Measurements from ENCODE around the gene CORO2A.

Gene CORO2A, protein sequence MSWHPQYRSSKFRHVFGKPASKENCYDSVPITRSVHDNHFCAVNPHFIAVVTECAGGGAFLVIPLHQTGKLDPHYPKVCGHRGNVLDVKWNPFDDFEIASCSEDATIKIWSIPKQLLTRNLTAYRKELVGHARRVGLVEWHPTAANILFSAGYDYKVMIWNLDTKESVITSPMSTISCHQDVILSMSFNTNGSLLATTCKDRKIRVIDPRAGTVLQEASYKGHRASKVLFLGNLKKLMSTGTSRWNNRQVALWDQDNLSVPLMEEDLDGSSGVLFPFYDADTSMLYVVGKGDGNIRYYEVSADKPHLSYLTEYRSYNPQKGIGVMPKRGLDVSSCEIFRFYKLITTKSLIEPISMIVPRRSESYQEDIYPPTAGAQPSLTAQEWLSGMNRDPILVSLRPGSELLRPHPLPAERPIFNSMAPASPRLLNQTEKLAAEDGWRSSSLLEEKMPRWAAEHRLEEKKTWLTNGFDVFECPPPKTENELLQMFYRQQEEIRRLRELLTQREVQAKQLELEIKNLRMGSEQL

DNA sequence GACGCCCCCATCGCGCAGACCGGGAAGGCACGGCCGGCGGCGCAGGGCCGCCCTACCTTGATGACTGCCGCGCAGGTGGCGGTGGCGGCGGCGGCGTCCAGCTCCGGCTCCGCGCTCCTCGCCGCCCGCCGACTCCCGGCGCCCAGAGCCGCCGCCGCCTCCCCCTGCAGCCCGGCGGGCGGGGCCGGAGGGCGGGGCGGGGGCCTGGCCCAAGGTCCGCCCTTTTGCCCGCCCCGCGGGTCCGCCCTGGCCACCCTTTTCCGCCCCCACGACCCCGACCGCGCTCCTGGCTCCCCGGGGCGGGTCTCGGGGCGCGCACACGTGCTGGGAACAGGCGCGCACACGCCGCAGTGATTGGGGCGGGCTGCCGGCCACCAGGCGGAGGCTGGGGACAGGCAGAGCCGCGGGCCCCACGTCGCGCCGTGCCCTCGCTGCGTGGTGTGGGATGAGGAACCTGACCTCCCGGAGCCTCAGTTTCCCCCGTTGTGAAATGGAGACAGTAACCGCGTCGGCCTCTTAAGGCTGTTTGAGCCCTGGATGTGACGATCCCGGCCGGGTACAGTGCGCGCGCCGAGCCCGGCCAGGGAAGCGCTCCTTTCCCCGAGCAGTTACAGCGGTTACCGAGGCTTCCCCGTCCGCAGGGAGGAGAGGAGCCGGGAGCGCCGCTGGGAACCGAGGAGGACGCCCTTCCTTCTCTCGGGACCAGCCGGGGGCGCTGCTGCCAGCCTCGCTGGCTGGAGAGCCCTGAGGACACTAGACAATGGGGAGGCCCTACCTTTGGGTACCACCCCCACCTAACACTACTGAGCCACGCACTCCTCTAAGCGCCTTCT is at the start of gene CORO2A:
CORO2A (minus strand) TSS at position 135 of the 833 bp plus-strand sequence. CDS start 34,977 bp downstream, outside the sequence.
- peak; percentile 58 to 60 for DNase-seq (ENCODE audit: low read depth in 2 of 2)

DNA sequence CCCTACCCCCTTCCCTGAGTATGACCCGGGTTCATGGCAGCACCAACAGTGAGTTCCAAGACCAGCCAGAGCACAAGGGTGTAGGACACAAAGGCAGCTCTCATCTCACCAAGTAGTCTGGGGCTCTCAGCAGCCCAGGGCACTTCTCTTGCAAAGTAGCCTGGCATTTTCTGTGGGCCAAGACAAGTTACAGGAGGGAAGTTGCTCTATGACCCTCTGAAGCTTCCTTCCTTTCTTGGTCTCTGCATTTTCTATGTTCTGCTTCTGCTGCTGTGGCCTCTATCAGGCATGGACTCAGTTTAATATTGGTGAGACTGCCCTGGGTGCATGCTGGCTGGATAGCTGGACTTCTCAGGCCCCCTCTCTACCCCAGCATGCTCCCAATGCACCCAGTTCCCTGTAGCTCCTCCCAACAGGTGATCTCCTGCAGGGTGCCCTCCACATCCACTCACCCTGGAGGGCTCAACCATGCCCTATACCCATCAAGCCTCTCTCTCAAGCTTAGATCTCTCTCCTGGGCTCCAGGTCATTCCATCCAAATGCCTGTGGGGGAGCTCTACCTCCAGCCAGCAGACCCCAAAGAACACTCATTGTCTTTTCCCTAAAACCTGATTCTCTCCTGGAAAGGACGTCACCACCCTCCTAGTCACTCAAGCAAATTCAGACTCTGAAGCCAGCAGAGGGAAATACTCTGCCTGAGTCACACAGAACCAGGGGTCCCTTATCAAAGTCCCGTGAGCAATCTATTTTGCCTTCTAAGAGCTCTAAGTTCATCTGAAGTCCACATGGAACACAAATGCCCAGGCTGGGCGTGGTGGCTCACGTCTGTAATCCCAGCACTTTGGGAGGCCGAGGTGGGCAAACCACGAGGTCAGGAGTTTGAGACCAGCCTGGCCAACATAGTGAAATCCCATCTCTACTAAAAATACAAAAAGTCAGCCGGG is 49.2 kb upstream of the CORO2A start:
- DNase-seq (ENCODE audit: low read depth in 2 of 2), result no peak

DNA sequence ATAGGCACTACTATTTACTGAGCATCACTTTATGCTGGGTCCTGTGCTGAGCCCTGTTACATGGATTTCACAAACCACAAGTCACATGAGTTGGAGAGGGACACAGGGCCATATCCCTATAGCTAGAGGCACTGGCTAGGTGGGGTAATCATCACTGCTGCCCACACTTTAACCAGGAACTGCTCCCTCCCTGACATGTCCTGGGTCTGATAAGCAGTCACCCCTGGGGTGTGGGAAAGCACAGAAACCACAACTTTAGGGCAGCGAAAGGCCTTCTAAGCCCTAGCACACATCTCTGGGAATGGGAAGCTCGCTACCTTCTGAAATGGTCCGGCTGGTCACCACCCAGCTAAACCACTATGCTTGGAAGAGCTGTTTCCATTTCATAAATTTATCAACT is 48.0 kb upstream of the CORO2A start:
- no peak for DNase-seq (ENCODE audit: low read depth in 2 of 2)

DNA sequence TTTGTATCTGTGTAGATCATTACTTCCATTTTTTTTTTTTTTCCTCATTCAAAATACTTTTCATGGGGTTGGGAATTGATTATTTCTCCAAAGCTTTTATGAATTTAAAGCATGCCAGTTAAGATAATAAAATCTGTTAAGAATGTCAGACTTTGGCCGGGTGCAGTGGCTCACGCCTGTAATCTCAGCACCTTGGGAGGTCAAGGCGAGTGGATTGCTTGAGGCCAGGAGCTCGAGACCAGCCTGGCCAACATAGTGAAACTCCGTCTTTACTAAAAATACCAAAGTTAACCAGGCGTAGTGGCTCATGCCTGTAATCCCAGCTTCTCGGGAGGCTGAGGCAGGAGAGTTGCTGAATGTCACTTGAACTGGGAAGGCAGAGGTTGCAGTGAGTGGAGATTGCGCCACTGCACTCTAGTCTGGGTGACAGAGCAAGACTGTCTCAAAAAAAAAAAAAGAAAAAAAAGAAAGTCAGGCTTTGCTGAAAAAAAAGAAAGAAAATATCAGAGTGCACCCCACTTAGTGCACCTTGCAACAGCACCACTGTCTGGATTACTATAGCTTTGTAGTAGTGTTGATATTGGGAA is 44.6 kb upstream of the CORO2A start:
- no peak for DNase-seq (ENCODE audit: low read depth in 2 of 2)

DNA sequence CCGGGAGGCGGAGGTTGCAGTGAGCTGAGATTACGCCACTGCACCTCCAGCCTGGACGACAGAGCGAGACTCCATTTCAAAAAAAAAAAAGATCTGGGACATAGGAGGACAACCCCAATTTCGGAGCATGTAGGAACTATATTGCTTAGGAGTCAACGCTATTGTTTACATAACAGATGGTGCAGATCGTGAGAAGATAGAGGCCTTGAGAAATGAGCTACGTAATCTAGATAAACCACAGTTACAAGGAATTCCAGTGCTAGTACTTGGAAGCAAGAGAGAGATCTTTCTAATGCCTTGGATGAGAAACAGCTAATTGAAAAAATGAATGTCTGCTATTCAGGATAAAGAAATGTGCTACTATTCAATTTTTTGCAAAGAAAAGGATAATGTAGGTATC is 42.7 kb upstream of the CORO2A start:
- no peak for DNase-seq (ENCODE audit: low read depth in 2 of 2)

DNA sequence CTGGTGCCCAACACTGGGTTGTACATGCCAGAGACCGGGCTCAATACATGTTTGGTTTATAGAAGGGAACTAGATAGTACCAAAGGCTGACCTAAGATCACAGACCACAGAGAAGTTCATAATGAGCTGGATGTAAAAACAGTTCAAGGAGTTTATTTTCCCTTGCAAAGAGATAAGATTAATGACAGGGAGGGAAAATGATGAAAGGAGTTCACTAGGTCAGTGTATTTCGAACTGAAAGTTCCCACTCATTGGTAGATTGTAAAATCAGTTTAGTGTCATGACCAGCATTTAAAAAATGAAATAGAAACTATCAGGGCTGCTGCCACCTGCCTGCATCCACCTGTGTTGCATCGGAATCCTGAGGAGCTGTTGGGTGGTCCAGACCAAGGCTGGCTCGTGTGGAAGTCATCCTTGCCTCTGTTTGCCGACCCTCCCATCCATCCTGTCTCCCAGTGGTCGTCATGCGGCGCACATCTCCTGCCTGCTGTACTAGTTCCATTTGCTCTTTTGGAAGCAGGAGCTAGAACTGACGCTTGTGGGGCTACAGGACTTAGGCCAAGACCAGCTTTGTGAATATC is 41.9 kb upstream of the CORO2A start:
- no peak for DNase-seq (ENCODE audit: low read depth in 2 of 2)

DNA sequence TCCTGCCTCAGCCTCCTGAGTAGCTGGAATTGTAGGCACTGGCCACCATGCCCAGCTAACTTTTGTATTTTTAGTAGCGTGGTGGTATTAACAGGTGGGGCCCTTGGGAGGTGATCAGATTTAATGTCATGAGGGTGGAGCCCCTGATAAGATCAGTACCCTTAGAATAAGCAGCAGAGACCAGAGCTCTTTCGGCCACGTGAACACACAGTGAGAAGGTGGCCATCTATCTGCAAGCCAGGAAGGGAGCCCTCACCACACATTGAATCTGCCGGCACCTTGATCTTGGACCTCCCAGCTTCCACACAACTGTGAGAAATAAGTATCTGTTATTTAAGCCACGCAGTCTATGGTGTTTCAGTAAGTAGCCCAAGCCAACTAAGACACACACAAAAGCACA is 40.5 kb upstream of the CORO2A start:
- no peak for DNase-seq (ENCODE audit: low read depth in 2 of 2)

DNA sequence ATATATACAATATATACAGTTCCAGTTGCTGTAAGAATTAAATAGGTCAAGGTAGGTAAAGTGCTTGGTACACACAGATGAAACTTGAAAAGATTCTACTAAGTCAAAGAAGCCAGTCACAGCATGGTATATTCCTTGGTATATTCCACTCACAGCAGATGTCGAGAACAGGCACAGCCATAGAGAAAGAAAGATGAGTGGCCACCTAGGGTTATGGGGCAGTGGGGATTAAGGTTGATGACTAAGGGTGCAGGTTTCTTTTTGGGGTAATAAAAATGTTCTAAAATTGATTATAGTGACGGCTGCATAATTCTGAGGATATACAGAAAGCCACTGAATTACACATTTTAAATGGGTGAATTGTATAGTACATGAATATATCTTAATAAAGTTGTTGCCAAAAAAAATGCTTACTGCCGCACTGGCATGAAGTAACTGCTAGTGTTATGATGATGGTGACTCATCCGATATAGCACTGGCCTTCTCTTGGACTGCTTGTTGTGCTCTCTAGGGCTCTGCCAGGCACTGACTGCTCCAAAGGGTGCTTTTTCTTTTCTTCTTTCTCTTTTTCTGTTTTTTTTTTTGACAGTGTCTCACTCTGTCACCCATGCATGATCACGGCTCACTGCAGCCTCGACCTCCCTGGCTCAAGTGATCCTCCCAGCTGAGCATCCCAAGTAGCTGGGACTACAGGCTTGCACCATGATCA is 39.5 kb upstream of the CORO2A start:
- DNase-seq (ENCODE audit: low read depth in 2 of 2), result no peak

DNA sequence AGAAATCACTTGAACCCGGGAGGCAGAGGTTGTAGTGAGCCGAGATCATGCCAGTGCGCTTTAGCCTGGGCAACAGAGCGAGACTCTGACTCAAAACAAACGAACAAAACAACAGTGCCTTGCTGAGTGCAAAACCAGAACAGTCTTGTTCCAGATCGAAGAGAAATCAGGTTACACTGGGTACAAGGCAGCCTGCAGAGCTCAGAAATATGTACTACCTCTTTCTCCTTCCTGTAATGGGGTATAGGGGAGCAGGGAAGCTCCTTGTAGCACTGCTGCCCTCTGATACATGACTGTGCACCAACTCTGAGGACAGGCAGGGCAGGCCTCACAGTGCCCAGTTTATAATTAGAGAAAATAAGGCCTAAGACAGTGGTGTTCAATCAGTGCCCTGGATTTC is 38.4 kb upstream of the CORO2A start:
- no peak for DNase-seq (ENCODE audit: low read depth in 2 of 2)

DNA sequence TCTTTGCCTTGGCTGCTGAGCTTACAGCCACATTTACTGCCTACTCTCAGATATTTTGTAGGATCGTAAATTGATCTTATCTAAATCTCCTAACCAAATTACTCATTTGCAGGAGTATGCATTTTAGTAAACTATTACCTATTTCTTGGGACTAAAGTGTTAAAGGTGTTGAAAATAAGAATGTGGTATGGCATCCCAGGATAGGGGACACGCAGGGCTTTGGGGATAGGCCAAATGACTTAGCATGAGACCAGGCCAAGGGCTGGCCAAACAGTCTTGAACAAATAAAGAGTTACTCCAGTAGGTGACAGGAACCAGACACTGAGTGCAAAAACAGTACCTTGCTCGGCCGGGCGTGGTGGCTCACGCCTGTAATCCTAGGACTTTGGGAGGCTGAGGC is 37.9 kb upstream of the CORO2A start:
- no peak for DNase-seq (ENCODE audit: low read depth in 2 of 2)

DNA sequence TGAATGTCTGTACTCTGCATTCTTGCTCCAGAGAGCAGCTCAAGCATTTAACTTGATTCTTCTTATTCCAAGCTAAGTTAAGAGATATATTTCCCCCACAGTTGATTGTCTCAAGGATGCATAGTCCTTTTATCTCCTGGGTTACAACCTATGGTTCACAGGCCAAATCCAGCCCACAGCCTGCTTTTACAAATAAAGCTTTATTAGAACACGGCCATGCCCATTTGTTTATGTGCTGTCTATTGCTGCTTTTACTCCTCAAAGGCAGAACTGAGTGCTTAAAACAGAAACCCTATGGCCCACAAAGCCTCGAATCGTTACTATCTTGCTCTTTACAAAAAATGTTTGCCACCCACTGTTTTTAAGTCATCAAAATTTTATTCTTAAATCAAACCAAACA is 37.2 kb upstream of the CORO2A start:
- DNase-seq (ENCODE audit: low read depth in 2 of 2), result no peak

DNA sequence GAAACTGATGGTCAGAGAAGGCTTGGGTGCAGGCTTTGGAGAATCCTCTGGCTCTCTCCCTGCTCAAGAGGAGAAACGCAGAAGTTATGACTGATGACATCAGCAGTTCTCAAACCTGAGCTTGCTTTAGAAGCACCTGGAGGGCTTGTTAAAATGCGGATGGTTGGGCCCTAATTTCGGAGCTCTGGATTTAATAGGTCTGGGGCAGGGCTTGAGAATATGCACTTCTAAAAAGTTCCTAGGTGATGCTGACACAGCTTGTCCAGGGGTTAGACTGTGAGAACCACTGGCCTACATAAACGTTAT is 36.6 kb upstream of the CORO2A start:
- DNase-seq (ENCODE audit: low read depth in 2 of 2), result no peak

DNA sequence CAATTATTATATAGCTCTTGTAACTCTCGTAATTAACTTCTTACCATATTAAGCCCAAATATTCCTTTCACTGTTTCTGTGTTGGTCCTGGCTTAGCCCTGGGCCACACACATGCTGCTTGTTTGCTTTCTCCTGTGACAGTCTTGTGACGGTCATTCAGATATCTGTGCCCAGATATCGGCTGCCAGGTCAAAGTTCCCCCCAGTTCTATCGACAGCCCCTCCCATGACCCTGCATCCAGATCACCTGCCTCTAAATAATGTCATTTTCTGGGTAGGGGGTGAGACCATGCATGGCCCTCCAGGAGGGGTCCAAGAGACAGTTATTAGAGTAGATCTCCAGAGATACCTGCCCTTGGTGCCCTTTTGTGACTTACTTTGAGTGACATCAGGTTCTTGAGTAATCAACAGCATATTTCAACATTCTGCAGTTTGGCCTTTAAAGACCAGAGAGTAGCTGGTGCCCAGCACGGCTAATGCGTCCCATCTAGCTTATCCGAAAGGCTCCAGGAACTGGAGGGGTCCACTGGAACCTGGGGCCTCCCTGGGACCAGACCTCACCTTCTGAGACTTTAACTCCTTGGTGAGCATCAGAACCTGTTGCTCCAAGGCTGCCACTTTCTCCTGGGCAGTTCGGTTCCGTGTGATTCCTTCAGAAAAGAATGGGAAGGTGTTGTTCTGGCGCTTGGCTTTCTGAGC is 36.1 kb upstream of the CORO2A start:
- no peak for DNase-seq (ENCODE audit: low read depth in 2 of 2)

DNA sequence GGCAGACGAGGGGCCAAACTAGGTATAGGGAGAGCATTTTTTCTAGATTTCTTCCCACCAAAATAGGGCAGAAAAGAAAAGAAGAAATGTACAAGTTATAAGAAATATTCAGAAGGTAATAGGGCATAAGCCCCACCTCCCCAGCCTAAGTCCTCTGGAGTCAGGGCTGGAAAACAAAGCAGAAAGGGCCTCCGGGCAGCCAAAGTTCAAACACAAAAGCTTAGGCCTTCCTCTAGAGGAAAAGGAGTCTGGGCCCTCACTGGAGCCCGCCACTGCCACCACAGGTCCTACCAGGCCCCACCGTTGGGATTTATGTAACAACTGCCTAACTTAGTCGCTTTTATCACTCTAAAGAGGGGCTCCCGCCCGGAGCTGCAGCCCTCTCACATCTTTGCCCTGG is 35.4 kb upstream of the CORO2A start:
- DNase-seq (ENCODE audit: low read depth in 2 of 2), result no peak

DNA sequence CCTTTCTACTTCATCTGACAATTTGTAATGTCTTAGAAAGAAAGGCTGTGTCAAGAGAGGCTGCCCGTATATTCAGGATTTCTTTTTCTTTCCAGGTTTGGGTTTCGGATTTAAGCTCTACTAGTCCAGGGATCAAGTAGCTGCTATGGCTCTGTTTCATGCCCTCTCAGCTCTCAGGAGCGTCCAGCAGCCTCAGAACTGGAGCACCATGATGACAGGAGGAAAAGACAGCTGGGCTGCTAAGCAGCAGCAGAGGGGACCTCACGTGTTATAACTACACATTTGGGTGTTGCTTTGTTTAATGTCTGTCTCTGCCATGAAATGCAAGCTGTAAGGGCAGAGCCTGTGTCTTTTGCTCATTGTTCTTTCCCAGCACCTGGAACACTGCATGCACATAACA is 34.5 kb upstream of the CORO2A start:
- DNase-seq (ENCODE audit: low read depth in 2 of 2), result no peak

DNA sequence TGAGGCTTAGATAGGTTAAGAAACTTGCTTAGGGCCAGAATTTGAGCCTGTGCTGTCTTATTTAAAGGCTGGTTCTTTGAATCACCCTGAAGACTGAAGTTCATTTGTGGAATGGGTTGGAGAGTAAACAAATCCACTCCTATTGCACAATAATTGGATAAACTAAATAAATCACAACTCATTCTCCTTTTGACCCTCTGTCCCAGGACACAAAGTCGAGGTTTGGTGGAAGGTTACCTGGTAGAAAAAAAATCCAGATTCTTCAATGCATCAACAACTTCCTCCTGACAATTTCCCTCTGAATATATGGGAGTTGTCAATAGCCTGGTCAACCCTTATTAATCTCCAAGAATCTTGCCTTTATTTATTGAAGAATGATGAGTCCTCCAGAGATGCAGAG is 34.1 kb upstream of the CORO2A start:
- no peak for DNase-seq (ENCODE audit: low read depth in 2 of 2)

DNA sequence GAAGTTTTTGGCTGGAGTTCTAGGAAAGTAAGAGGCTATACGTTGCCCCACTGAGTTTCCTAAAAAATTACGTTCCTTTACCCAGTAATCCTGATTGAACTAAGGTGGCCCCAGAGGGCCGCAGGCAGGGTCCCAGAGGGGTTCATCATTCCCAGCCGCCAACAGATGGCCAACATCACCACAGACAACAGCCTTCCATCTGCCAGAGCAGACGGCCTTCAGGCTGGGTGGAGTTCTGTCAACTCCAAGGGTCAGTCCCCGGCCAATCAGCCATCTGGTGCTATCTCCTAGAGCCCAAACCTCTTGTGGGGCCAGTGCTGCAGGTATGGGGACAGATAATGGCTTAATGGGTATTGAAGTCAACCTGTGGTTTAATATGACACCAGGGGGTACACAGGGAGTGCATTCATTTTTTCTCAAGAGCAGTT is 32.6 kb upstream of the CORO2A start:
- DNase-seq (ENCODE audit: low read depth in 2 of 2), result no peak

DNA sequence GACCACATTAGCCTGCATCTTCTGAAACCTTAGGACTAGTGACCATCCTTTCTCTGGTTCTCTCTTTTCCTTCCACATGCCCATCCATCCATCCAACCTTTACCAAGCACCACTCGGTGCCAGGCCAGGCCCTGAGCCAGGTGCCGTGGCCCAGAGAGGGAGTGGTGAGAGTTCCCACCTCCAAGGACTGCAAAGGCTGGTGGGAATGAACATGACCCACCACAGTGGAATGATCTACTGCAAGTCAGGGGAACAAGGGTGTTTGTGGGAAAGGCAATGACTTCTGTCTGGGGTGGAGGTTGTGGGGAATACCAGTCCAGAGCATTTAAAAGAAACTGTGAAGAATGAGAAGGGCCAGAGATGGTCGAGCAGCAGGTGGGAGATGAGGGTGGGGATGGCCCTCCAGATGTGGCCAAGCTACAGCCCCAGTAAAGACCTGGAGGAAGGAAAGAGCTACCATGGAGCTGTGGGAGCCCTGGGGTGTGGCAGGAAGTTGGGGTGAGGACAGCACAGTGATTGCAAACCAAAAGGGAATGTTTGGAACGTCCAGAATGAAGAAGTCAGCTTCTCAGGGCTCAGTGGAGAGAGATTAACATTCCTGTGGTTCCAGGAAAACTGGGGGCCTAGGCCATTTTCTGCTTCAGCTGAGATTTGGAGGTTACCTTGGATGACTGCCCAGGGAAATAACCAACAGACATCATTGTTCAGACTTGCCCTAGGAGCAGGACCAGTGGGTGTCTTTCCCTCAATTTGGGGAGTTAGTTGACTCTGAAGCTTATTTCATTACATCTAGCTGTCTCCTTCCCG is 30.7 kb upstream of the CORO2A start:
- DNase-seq (ENCODE audit: low read depth in 2 of 2), result no peak

DNA sequence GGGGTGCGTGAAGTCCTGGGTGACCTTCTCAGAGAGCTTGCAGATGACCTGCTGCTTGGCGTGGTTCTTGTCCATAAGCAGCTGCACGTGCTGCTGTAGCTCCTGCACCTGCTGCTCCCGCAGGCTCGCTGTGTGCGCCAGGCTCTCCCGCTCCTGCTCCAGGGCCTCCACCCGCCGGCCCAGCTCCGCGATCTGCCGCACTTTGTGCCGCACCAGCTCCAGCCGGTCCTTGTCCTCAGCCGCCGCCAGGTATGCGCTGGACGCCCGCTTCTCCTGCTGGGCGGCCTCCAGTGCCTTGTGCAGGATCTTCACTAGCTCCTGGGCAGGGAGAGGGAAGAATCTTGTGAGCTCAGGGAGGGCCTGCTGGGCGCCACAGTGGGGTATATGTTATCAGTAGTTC is 28.5 kb upstream of the CORO2A start:
- no peak for DNase-seq (ENCODE audit: low read depth in 2 of 2)
